SW 1271 (cell line): ENCODE measurements around the gene UFD1.

Source experiments
- DNase-seq, 2 experiments: peaks; one replicate each; lab custom pipeline; 2025; lab: John Stamatoyannopoulos, UW

The UFD1 gene

DNA sequence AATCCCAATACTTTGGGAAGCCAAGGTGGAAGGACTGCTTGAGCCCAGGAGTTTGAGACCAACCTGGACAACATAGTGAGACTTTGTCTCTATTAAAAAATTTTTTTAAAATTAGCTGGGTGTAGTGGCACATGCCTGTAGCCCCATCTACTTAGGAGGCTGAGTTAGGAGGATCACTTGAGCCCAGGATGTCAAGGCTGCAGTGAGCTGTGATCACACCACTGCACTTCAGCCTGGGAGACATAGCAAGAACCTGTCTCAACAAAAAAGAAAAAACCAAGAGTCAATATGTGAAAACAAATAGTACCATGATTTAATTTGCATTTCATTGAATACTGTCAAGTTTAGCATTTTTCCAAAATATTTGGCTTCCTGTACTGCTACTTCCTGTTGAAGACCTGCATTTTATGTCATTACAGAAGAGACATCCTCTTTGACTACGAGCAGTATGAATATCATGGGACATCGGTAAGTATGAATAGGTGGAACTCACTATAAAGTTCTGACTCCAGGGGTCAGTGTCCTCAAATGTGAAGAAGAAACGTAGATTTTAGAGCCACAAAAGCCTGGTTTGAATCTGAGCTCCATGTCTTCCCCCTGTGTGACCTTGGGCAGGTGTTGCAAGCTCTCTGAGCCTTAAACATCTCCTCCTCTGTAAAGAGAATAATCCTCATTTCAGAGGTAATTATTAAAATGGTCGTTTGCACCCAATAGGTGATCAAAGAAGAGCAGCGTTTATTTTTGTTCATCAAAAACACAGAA is 16.8 kb upstream of the UFD1 start:
- DNase-seq: no peak

DNA sequence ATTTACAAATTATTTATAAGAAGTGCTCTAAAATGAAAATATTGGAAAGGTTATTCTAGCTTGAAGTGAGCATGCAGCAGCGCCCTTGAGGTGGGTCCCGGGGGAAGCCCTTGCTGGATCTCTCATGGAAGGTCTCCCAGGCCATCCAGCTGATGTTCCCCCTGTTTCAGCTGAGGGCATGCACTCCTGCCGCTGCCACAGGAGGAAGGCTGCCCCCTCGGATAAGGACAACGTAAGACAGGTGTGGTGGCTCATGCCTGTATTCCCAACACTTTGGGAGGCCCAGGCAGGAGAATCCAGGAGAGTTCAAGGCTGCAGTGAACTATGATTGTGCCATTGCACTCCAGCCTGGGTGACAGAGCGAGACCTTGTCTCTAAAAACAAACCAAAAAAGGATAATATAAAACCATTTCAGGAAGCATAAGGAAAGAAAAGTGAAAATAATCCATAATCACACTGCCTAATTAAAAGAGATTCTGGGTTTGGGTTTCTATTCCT is 15.7 kb upstream of the UFD1 start:
- no peak for DNase-seq

DNA sequence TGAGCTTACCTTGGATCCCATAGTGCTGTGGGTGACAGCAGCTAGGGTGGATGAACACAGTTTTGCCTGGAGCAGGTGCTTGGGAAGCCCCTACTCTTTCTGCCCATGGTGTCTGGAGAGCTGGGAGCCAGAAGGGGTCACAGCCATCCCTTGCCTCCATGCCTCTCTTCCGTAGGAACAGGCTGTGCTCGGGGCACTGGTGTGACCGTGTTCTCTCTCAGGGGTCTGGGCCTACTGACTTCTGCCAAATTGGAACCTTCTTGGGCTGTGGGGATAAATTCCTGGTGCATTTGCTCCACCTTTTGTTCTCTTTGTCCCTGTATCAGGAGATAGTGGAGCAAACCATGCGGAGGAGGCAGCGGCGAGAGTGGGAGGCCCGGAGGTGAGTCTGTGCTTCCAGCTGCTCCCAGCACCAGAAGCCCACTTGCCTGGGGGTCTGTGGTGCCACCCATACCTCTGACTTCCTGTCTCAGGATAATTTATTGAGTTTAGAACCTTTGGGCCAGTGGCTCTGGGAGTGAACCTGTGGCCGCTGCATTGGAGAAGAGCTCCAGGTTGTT is 15.1 kb upstream of the UFD1 start:
- no peak for DNase-seq

DNA sequence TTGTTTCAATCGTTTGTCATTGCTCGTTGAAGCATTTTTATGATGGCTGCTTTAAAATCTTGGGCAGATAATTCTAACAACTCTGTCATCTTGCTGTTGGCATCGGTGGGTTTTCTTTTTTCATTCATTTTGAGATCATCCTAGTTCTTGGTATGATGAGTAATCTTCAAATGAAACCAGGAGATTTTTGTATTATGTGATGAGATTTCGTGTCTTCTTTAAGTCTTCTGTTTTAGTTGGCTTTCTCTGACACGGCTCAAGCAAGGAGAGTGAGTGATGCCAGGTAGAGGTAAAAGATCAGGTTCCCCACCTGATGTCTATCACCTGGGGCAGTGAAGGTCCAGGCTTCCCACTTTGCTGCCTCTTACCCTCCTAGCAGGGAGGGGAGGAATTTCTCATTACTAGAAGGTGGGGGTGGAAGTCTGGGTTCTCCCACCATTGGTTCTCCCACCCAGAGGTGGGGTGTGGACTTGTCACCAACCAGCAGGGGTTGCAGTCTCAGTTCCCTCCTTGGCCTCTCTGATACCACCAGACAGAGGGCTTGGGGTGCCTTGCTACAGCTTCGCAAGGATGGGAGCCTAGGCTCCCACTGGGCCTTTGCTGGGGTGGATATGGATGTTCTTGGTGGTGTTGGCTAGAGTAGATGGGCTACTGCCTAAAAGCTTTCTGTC is 13.6 kb upstream of the UFD1 start:
- no peak for DNase-seq

DNA sequence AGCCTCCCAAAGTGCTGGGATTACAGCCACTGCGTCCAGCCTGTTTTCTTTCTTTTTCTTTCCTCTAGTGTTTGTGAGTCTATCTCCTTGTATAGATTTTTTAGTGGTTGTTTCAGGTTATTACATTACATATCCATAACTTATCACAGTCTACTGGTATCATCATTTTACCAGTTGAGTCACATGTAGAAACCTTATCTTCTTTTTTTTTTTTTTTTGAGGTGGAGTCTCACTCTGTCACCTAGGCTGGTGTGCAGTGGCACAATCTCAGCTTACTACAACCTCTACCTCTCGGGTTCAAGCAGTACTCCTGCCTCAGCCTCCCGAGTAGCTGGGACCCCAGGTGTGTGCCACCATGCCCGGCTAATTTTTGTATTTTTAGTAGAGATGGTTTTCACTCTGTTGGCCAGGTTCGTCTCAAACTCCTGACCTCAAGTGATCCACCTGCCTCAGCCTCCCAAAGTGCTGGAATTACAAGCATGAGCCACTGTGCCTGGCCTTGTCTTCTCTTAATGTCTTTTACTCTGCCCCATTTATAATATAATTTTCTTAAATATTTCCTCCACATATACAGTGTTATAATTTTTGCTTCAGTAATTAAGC is 11.7 kb upstream of the UFD1 start:
- no peak for DNase-seq

DNA sequence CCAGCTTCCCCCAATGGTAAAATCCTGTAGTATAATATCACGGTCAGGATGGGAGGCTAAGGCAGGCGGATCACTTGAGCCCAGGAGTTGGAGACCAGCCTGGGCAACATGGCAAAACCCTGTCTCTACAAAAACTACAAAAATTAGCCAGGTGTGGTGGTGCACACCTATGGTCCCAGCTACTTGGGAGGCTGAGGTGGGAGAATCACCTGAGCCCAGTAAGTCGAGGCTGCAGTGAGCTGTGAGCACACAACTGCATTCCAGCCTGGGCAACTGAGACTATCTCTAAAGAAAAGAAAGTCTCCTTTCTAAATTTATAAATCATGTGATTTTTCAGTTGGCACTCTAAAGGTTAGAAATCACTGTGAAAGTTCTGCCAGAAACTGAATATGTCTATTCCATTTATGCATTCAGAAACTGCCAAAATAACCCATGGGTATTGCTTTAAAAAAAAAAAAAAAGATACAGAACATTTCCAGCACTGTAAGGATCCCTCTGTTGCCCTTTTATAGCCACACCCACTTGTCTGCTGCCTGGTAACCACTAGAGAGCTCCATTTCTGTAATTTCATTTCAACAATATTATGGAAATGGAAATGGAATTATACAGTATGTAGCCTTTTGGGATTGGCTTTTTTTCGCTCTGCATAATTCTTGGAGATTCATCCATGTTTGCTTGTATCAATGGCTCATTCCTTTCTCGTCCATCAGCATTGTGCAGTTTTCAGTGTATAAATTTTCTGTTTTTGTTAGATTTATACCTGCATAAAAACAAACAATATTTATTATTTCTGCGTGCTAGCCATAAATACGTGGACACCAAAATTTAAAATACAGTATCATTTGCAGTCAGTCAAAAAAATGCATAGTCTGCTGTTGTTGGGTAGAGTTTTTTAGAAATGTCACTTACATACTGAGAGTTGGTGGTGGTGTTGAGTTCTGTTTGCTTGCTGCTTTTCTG is 10.2 kb upstream of the UFD1 start:
- peak in 1 of 2 experiments; percentile 39 for DNase-seq

DNA sequence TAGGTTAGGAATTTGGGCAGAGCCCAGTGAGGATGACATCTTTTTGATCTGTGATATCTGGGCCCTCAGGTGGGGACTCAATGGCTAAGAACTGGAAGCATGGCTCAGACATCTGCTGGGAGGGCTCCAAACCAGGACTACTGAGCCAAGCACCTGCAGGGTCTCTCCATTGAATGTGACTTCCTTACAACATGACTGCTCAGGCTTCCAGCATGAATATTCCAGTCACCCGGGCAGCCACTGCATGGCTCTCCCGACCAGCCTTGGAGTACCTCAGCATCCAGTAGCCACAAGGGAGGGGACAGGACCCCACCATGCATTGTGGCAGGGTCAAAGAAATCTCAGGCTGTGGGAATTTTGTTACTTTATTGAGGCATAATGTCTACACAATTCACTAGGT is 9.3 kb upstream of the UFD1 start:
- no peak for DNase-seq

DNA sequence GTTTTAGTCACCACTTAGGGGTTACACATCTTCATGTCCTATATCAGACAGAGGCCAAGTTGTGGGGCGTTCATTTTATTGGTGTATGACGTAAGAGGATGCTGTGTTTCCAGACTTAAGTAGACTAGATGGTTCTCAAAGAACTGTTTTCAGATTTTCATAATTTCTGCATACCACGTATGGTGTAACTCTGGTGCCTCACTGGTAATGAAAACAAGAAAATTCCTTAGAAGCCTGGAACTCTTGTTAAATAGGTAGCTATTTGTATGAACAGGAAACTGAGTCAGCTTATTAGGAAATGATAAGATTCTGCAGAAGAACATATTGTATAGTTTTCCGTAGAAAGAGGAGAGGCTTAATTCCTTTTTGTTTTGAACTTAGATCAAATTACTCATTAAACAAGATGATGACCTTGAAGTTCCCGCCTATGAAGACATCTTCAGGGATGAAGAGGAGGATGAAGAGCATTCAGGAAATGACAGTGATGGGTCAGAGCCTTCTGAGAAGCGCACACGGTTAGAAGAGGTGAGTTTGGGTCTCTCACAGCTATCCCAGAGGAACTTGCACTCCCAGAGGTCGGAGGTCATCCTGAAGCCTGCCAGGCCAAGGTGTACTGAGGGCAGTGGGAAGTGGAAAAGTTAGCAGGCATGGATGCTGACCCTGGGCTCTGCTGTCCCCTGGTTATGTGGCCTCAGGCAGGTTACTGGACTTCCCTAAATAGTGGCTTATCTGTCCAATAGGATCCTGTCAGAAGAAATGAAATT is 4.7 kb upstream of the UFD1 start:
- no peak for DNase-seq

DNA sequence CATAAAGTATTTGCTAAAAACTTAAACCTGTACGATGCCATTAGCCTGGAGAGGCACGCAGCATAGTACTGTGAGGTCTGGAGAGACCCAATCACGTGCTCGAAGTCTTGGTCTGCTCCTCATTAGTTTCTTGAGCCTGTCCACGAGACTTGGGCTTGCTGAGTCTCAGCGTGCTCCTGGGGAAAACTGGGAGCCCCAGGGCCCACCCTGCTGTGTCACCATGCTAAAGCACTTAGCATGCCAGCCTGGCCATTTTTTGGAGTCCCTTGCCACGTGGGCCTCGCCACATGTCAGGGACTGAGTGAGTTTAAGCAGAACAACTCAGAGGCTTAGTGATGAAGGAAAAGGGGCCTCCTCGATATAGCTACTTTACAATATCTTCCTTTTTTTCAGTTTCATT is 3.3 kb upstream of the UFD1 start:
- DNase-seq: no peak

DNA sequence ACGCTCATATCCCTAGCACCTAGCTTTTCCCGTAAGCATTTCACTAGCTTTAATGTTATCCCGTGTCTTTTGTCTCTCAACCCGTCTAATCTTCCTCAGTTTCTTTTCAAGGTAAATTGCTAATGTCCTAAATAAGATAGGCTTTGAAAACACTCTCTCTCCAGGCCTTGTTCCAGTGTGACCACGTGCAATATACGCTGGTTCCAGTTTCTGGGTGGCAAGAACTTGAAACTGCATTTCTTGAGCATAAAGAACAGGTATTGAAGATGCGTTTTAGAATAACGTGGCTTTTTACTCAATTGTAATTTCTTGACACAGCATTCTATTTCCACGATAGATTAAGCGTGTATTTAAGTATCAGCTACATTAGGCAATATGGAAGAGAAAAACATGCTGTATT is 1.8 kb upstream of the UFD1 start:
- no peak for DNase-seq

DNA sequence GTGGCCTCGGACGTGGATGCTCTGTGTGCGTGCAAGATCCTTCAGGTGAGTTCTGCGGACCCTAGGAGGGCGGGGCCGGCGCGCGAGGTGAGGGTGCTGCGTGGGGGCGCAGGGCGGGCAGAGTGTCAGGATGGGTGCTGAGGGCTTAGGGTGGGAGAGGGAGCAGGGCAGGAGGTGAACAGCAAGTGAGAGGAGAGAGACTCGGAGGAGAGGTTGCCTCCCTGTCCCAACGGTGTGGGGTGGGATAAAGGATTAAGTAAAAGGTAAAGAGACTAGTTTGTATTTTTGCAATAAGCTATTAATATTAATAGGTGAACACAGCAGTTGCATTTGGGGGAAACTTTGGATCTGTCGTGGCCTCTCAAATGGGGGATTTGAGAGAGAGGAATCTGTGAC is 1.2 kb upstream of the UFD1 start:
- no peak for DNase-seq

DNA sequence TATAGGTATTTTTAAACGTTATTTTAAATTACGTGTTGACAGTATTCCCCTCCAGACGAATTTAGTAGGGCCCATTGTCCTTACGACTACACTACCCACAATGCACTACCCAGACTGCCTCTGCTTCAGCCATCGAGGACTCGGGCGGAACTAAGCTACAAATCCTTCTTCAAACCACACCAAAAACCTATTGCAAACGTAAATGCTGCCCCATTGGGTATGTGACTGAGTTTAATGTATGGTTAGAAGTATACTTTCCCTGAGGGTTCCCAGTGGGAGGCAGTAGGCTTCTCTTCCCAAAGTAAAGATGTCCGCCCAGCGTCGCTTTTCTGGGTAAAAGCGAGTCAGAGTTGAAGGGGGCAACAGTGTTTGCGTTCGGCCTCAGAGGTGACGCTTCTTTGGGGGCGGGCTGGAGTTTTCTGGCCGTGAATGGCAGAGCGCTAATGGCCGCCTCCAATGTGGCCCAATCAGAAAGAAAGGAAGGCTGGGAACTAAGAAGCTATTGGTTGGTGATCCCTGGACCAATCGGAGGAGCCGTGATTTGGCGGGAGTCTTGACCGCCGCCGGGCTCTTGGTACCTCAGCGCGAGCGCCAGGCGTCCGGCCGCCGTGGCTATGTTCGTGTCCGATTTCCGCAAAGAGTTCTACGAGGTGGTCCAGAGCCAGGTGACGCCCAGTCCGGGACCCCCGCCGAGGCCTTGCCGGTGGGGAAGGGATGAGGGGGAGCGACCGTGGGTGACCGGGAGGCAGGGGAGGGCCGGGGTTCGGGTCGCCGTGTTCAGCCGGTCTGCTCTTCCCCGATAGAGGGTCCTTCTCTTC is 571 bp upstream of the UFD1 start, which contains the start of gene CDC45:
CDC45 (plus strand) TSS at position 566 of the 818 bp plus-strand sequence; CDS start at position 615, 49 bp downstream.
- DNase-seq: peak; percentile 87 to 96

DNA sequence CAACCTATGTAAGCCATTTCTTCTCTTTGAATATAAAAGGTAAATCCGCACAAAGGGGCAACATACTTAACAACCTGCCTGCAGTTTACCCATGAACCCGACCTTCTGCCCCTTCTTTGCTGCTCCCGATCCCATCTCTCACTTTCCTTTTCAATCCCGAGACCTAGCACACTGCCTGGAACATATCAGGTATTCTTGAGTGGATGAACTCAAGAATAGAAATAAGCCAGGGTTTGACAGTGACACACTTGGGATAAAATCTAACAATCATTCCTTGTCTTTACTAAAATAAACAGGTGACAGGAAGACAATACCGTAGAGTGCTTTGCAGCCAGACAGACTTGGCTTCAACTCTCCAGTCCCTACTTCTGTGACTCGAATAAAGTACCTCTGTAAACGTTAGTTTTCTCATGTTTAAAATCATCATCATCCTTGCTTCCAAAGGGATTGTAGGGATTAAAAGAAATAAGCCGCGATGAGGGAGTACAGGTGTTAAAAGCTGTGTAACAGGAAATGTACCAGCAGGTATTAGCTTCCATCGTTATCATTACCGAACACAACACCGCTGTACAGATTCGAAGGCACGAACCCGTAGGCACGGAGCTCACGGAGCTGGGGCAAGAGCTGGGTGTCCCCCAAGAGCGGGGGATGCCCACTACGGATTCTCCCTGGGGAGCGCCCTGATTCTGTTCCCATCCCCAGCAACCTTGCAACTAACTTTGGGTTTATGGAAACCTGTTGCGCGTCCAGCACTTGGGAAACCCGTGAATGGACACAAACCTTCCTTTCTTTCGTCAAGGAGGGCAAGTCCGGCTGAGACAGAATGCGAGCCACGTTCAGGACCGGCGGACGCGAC is 720 bp downstream of the UFD1 start:
- no peak for DNase-seq

DNA sequence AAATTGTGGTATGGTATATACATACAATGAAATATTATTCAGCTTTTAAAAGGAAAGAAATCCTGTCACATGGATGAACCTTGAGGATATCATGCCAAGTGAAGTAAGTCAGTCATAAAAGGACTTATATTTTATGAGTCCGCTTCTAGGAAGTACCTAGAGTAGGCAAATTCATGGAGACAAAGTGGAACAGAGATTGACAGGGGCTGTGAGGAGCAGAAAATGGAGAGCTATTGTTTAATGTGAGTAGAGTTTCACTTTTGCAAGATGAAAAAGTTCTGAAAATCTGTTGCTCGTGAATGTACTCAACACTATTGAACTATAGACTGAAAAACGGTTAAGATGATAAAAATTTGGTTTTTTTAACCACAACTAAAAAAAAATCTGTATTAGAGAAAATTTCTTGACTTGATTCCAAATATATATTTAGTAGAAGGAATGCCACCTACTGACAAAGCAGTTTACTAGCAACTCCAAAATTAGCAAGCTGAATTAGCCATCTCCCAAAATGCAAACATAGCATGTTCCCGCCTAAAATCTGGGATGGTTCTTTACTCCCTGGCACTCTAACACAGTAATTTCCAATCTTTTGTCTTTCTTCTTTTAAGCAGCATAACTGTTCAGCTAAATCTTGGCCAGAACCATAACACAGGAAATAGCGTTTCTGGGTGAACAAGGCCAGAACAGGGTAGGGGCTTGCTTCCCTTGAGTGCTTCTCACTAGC is 1.5 kb downstream of the UFD1 start:
- DNase-seq: no peak

DNA sequence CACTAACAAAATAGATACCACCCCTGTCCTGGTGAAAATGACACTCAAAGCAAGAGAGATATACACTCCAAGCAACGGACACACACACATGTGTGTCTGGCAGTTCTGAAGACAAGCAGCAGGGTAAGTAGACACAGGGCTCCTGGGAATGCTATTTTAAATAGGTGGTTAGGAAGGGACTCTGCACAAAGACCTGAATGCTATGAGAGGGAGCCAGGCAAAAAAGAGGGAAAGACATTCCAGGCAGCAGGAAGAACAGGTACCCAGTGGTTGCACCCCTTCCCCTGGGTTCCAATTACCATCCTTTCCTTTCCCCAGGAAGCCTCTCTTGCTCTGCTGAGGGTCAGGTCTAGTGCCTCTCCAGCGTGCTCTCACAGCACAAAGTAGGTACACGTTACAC is 3.0 kb downstream of the UFD1 start:
- DNase-seq: no peak

DNA sequence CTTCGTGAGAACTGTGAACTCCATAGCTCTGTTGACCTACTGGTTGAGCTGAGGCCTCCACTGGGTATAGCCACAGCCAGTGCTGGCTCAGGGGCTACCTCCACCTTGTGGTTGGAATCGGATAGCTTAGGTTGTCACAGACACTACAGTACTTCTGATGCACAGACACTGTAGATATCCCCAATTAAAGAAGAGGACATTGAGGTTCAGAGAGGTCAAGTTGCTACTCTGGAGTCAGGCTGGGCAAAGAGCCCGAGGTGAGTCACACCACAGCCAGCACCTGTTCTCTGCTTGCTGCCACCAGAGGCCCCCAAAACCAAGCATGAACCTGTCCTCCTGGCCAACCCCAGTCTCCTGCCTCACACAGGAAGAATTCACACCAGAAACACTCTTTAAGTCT is 5.4 kb downstream of the UFD1 start:
- DNase-seq: no peak

DNA sequence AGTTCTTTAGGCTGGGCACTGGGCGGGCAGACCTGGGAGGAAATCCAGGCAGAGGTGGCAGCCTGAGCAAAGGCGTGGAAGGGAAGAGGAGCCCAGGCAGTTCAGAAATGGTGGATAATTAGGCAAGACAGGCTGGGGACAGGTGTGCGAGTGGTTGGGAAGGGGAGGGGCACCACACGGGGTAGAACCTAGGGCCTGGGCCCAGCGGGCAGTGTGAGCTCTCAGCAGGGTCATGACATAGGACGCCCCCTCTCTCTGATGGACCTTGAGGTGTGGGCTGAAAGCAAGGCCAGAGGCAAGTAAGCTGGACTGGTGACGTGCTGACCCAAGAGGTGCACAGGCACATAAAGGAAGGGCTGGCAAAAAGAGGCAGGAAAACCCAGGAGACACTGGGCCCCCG is 6.8 kb downstream of the UFD1 start:
- no peak for DNase-seq

DNA sequence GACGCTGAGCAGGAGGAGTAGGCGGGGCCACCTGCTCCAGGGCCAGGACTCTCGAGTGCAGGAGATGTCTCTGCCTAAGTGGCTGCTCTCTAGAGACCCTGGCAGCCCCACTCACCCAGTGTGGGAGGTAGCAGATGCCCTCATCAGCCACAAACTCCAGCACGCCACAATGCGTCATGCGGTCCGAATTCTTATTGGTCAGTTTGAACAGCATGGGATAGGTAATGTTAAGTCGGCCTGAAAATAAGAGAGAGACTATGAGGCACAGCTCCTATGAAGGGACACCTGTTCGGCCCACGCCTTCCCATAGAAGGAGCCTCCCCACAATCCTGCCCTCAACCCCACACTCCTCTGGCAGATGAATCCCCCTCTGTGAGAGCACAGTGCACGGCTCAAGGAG is 7.4 kb downstream of the UFD1 start:
- no peak for DNase-seq
